NCI-H1092 (cell line): ENCODE results near the gene CISD3.

Source experiments
- DNase-seq: peaks from one replicate; lab custom pipeline; 2025; lab: John Stamatoyannopoulos, UW

CISD3 gene

GRCh38 chr17:38729886-38730525, at the start of gene CISD3:
Gene CISD3, plus strand, starts transcription at chr17:38730341. Its CDS starts 18 bp downstream, at chr17:38730359.
- peak; percentile 72 for DNase-seq

- no peak for DNase-seq
Observed at GRCh38 chr17:38681096-38681495, 49.0 kb upstream of the CISD3 start.

GRCh38 chr17:38685491-38685890, 44.6 kb upstream of the CISD3 start:
- DNase-seq = no peak

GRCh38 chr17:38687286-38687685, 42.9 kb upstream of the CISD3 start:
- DNase-seq = no peak

- DNase-seq = no peak
Observed at GRCh38 chr17:38690386-38690785, 39.8 kb upstream of the CISD3 start.

- no peak for DNase-seq
Observed at GRCh38 chr17:38691154-38691553, 39.0 kb upstream of the CISD3 start.

- DNase-seq = peak; percentile 50
Observed at GRCh38 chr17:38693700-38694329, 36.3 kb upstream of the CISD3 start.

- DNase-seq = no peak
Observed at GRCh38 chr17:38697061-38697820, 32.9 kb upstream of the CISD3 start.

- DNase-seq = no peak
Observed at GRCh38 chr17:38698760-38699159, 31.4 kb upstream of the CISD3 start.

GRCh38 chr17:38701504-38702165, 28.5 kb upstream of the CISD3 start:
- DNase-seq = no peak

- DNase-seq = peak; percentile 76
Observed at GRCh38 chr17:38702166-38702915, 27.8 kb upstream of the CISD3 start.

GRCh38 chr17:38702916-38703741, 27.0 kb upstream of the CISD3 start:
- DNase-seq = no peak

- peak; percentile 72 for DNase-seq
Observed at GRCh38 chr17:38703742-38704605, 26.2 kb upstream of the CISD3 start.

GRCh38 chr17:38704606-38705522, 25.3 kb upstream of the CISD3 start, which contains the start of gene MLLT6:
Gene MLLT6, plus strand, starts transcription at chr17:38705273. Its CDS starts 360 bp downstream, at chr17:38705633.
- DNase-seq = peak; percentile 79

- DNase-seq = no peak
Observed at GRCh38 chr17:38705523-38705802, 24.7 kb upstream of the CISD3 start.

GRCh38 chr17:38705803-38706504, 24.2 kb upstream of the CISD3 start:
- peak; percentile 16 for DNase-seq

- no peak for DNase-seq
Observed at GRCh38 chr17:38706505-38707216, 23.5 kb upstream of the CISD3 start.
